Endothelial cell of umbilical vein (primary cell): ENCODE results near the gene PMAIP1. TPM values are rescaled to one million over a fixed set of nuclear protein-coding genes. Genes with fewer than 3 reads are reported as not detected.

Experiments
- BruUV-seq: library from RNA; stranded (reverse); fragments of 400-500 nt; replicated peaks from 2 replicates; lab custom pipeline; 2021; lab: Mats Ljungman, UMichigan
- CTCF ChIA-PET: fragments of 300-600, 350-600 bp; sonication (Branson Sonifier 250); formaldehyde crosslinking; loops from one replicate; lab custom pipeline; 2021; ENCODE audit warnings: antibody characterized with exemption, inconsistent platforms; lab: Charles Lee
- POLR2A ChIA-PET: fragments of 300-600, 350-600 bp; sonication (Branson Sonifier 250); formaldehyde crosslinking; loops from one replicate; lab custom pipeline; 2021; ENCODE audit warnings: antibody characterized with exemption, inconsistent platforms; lab: Charles Lee
- DNase-seq: peaks from one replicate; pipeline ENCODE4 v3.0.0-alpha.2; 2011; ENCODE audit warnings: low read depth, low spot score
- FAIRE-seq: peaks from 2 replicates; lab custom pipeline; 2011; peaks lifted over from hg19 to GRCh38; lab: Jason Lieb, UNC
- H2AFZ ChIP-seq: 2 replicates; pipeline ENCODE4 v1.6.0; 2012; ENCODE audit warnings: low read depth, low read length, control low read depth, inconsistent platforms
- H3K27ac ChIP-seq: 2 replicates; pipeline ENCODE4 v1.5.1; 2011; ENCODE audit warnings: low read depth, mild to moderate bottlenecking, control low read depth, low read length, moderate library complexity; ENCODE audit not compliant: insufficient read depth
- H3K27me3 ChIP-seq, 2 experiments: 2 replicates each; pipeline versions ENCODE4 v1.6.0 to v1.6.1; 2011; ENCODE audit warnings: low read length in 2 of 2, mixed read lengths in 1 of 2; ENCODE audit not compliant: control insufficient read depth in 2 of 2, insufficient read depth in 2 of 2
- H3K36me3 ChIP-seq, 2 experiments: 2 replicates in 1 of 2; 3 replicates in 1 of 2; pipeline ENCODE4 v1.5.1; 2011; ENCODE audit warnings: low read length in 2 of 2, mild to moderate bottlenecking in 1 of 2, moderate library complexity in 1 of 2; ENCODE audit not compliant: control insufficient read depth in 2 of 2, insufficient read depth in 2 of 2; ENCODE audit errors: extremely low read depth in 1 of 2
- H3K4me1 ChIP-seq: 3 replicates; pipeline ENCODE4 v1.5.1; 2011; ENCODE audit warnings: mild to moderate bottlenecking, low read length; ENCODE audit not compliant: control insufficient read depth, insufficient read depth; ENCODE audit errors: extremely low read depth
- H3K4me2 ChIP-seq: 2 replicates; pipeline ENCODE4 v1.6.1; 2011; ENCODE audit warnings: low read length, control low read depth, mixed read lengths; ENCODE audit not compliant: insufficient read depth
- H3K4me3 ChIP-seq, 3 experiments: fragments of 200-600 bp in 1 of 3; sonication (generic), shearing (Covaris generic) in 1 of 3; replicated peaks in 1 of 3; 2 replicates each; pipeline ENCODE4 v1.5.1; 2011 to 2016; ENCODE audit warnings: control low read depth in 3 of 3, low read length in 3 of 3, mild to moderate bottlenecking in 2 of 3, inconsistent platforms in 1 of 3, low read depth in 1 of 3, moderate library complexity in 1 of 3; ENCODE audit not compliant: insufficient read depth in 1 of 3
- H3K79me2 ChIP-seq: 2 replicates; pipeline ENCODE4 v1.6.0; 2012; ENCODE audit warnings: low read length, inconsistent platforms; ENCODE audit not compliant: control insufficient read depth, insufficient read depth
- H3K9ac ChIP-seq: replicated peaks from 2 replicates; pipeline ENCODE3; 2011; ENCODE audit warnings: low read length, control low read depth; ENCODE audit not compliant: insufficient read depth; ENCODE audit errors: extremely low read depth
- H3K9me1 ChIP-seq: replicated peaks from 3 replicates; pipeline ENCODE4 v1.6.0; 2011; ENCODE audit warnings: mild to moderate bottlenecking, low read length; ENCODE audit not compliant: control insufficient read depth, insufficient read depth; ENCODE audit errors: extremely low read depth
- H3K9me3 ChIP-seq: replicated peaks from 2 replicates; pipeline ENCODE4 v1.5.1; 2012; ENCODE audit warnings: low read length, inconsistent platforms; ENCODE audit not compliant: control insufficient read depth, insufficient read depth
- H4K20me1 ChIP-seq: replicated peaks from 2 replicates; pipeline ENCODE3; 2011; ENCODE audit warnings: mild to moderate bottlenecking, low read length; ENCODE audit not compliant: control insufficient read depth, insufficient read depth; ENCODE audit errors: extremely low read depth
- CTCF ChIP-seq, 2 donors: IDR thresholded peaks; 1 replicate in 1 of 2; 2 replicates in 1 of 2; pipeline ENCODE4 v1.5.1; 2011; ENCODE audit warnings: low read length in 2 of 2, mild to moderate bottlenecking in 2 of 2, moderate library complexity in 2 of 2, control low read depth in 1 of 2, inconsistent platforms in 1 of 2, low read depth in 1 of 2; ENCODE audit not compliant: insufficient read depth in 1 of 2; ENCODE audit errors: extremely low read depth in 1 of 2
- EZH2 ChIP-seq: IDR thresholded peaks from 2 replicates; pipeline ENCODE4 v1.6.1; 2012; ENCODE audit warnings: borderline replicate concordance, low read depth, mild to moderate bottlenecking, moderate library complexity, low read length, inconsistent platforms; ENCODE audit not compliant: severe bottlenecking
- FOS ChIP-seq: IDR thresholded peaks from 2 replicates; pipeline ENCODE4 v1.6.1; 2011; ENCODE audit warnings: mild to moderate bottlenecking, low read length, moderate library complexity, borderline replicate concordance; ENCODE audit not compliant: insufficient read depth
- GATA2 ChIP-seq: IDR thresholded peaks from 2 replicates; pipeline ENCODE4 v1.7.0; 2011; ENCODE audit warnings: low read depth, mild to moderate bottlenecking, moderate library complexity, mixed read lengths, low read length; ENCODE audit not compliant: insufficient read length, insufficient read depth
- JUN ChIP-seq: IDR thresholded peaks from 2 replicates; pipeline ENCODE4 v1.6.1; 2011; ENCODE audit warnings: borderline replicate concordance, low read depth; ENCODE audit not compliant: insufficient read length, insufficient read depth
- MYC ChIP-seq: IDR thresholded peaks from one replicate; pipeline ENCODE4 v1.6.1; 2011; ENCODE audit warnings: mild to moderate bottlenecking, low read depth, low read length
- POLR2A ChIP-seq: IDR thresholded peaks from 2 replicates; pipeline ENCODE4 v1.6.1; 2012; ENCODE audit warnings: low read depth, mild to moderate bottlenecking, control low read depth, low read length
- POLR2AphosphoS5 ChIP-seq: IDR thresholded peaks from 2 replicates; pipeline ENCODE4 v1.6.1; 2012; ENCODE audit warnings: low read depth, mild to moderate bottlenecking, control low read depth, low read length, moderate library complexity; ENCODE audit not compliant: insufficient read depth
- dilution Hi-C: fragments of 300-500 bp; cut with MboI; formaldehyde crosslinking; loops from one replicate; pipeline ENCODE4 v1.15.0; 2019; ENCODE audit warnings: low sequenced_read_pairs; ENCODE audit not compliant: extremely low pct_ligation_motif_present
- intact Hi-C: fragments of 100-400 bp; cut with micrococcal nuclease; formaldehyde crosslinking; loops from one replicate; pipeline ENCODE4 v1.10.0; 2022
- polyA plus RNA-seq, 4 experiments: library from polyadenylated mRNA; depleted of rRNA in 3 of 4; stranded (reverse) in 3 of 4; unstranded in 1 of 4; fragments of >200 nt; gene quantifications; 2 replicates each; pipeline versions ENCODE4 v1.2.1 to v1.2.3, GENCODE V29; 2011 to 2012; ENCODE audit warnings: missing spikeins in 1 of 4
- total RNA-seq: library from RNA; stranded (reverse); gene quantifications from 2 replicates; pipeline ENCODE4 v1.2.3, GENCODE V29; 2021

The PMAIP1 gene
- total and polyA plus RNA-seq, 2 donors (not counting 3 experiments of a cell fraction or from before 2014, with no cell fraction given): 7.6 to 11.9 TPM

DNA sequence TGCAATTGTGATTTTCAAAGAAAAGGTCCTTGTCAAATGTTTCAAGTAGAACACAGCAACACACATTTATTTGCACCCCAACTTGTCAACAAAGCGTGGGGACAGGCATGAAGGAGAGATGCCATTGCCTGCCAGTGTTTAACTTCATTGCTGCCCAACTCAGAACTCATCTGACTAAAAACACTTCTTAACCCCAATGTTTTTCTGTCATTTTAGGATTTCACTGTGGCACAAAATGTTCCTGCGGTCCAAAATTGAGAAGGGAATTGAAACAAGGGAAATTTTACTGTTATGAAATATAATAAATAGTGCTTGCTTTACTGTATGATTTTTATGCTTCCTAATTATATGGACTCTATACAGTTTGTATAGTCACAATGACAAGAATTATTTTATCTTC lies 45.7 kb downstream of the PMAIP1 start:
- CTCF ChIA-PET: interaction anchor here (1.2 to 1.5 kb wide), 2 partner anchors 8 to 43 kb away, joined by 3 to 8 read pairs; no protein-coding TSS in a partner anchor

More for the DNA sequence above, 45.7 kb downstream of the PMAIP1 start:
- no peak for FAIRE-seq
- no peak for DNase-seq
- H3K4me3 ChIP-seq: no peak overlapping the region
- H2AFZ ChIP-seq: no peak overlapping the region
- no peaks in the 10 kb centered on the region for H3K79me2 ChIP-seq
- H3K9ac ChIP-seq: no peak overlapping the region
- dilution Hi-C loops (no loop called here), intact Hi-C loops (no loop called here)
- no TSS peak for BruUV-seq
- H3K4me1 ChIP-seq: no peaks in the 10 kb centered on the region
- POLR2A ChIA-PET: no interaction called here
- no peak for TF ChIP-seq CTCF (IDR thresholded peaks at IDR 0.05; ENCODE audit: extremely low read depth in 1 of 2, insufficient read depth in 1 of 2, low read depth in 1 of 2, low read length in 2 of 2)
- no peak for TF ChIP-seq POLR2AphosphoS5
- TF ChIP-seq FOS: no peak
- no peak for TF ChIP-seq POLR2A
- TF ChIP-seq JUN: no peak
- no peak for TF ChIP-seq GATA2
- TF ChIP-seq MYC: no peak
- no peak for TF ChIP-seq EZH2
- no peaks in the 10 kb centered on the region for H4K20me1 ChIP-seq
- H3K27me3 ChIP-seq: no peaks in the 10 kb centered on the region
- H3K9me3 ChIP-seq: no peaks in the 10 kb centered on the region
- H3K27ac ChIP-seq: no peak overlapping the region
- H3K9me1 ChIP-seq: no peaks in the 10 kb centered on the region
- H3K4me2 ChIP-seq: no peak overlapping the region
- H3K36me3 ChIP-seq: no peaks in the 10 kb centered on the region
